Fibroblast of lung (primary cell): ENCODE data around the gene MACO1. TPM values are rescaled to one million over a fixed set of nuclear protein-coding genes. Genes with fewer than 3 reads are reported as not detected.
"Not testable (repeated sequence)": the region's sequence is repeated elsewhere in the genome, so short reads cannot be mapped to it uniquely, and the experiment has no call there.

Source experiments
- DNase-seq, 2 donors: peaks; one replicate each; pipeline versions ENCODE4 v3.0.0 to v3.0.0-alpha.2; 2010; ENCODE audit warnings: low read depth in 2 of 2
- H2AFZ ChIP-seq: 2 replicates; pipeline ENCODE4 v1.5.1; 2012; ENCODE audit warnings: low read length, control low read depth, inconsistent platforms
- H3K27ac ChIP-seq: 2 replicates; pipeline ENCODE4 v1.5.1; 2011; ENCODE audit warnings: low read length, control low read depth; ENCODE audit not compliant: insufficient read depth
- H3K27me3 ChIP-seq: 2 replicates; pipeline ENCODE4 v1.5.1; 2011; ENCODE audit warnings: mild to moderate bottlenecking, low read length; ENCODE audit not compliant: control insufficient read depth, insufficient read depth
- H3K36me3 ChIP-seq: 2 replicates; pipeline ENCODE4 v1.5.1; 2011; ENCODE audit warnings: low read length; ENCODE audit not compliant: control insufficient read depth, insufficient read depth
- H3K4me1 ChIP-seq: 2 replicates; pipeline ENCODE4 v1.5.1; 2011; ENCODE audit warnings: low read length; ENCODE audit not compliant: control insufficient read depth, insufficient read depth; ENCODE audit errors: extremely low read depth
- H3K4me2 ChIP-seq: 2 replicates; pipeline ENCODE4 v1.5.1; 2011; ENCODE audit warnings: low read length, control low read depth; ENCODE audit not compliant: insufficient read depth; ENCODE audit errors: extremely low read depth
- H3K4me3 ChIP-seq, 4 experiments: fragments of 200-600 bp in 1 of 4; sonication (generic) in 1 of 4; replicated peaks in 1 of 4; 2 replicates each; pipeline ENCODE4 v1.5.1; 2011 to 2016; ENCODE audit warnings: low read length in 4 of 4, low read depth in 3 of 4, mild to moderate bottlenecking in 3 of 4, control low read depth in 2 of 4, inconsistent platforms in 1 of 4, mixed read lengths in 1 of 4; ENCODE audit not compliant: insufficient read depth in 1 of 4; ENCODE audit errors: control extremely low read depth in 1 of 4
- H3K79me2 ChIP-seq: 2 replicates; pipeline ENCODE4 v1.5.1; 2012; ENCODE audit warnings: mild to moderate bottlenecking, low read length, inconsistent platforms; ENCODE audit not compliant: control insufficient read depth, insufficient read depth
- H3K9ac ChIP-seq: 2 replicates; pipeline ENCODE4 v1.5.1; 2011; ENCODE audit warnings: mild to moderate bottlenecking, low read length, control low read depth; ENCODE audit not compliant: insufficient read depth
- H3K9me3 ChIP-seq: 2 replicates; pipeline ENCODE4 v1.5.1; 2012; ENCODE audit warnings: low read depth, low read length; ENCODE audit not compliant: control insufficient read depth, insufficient read depth
- H4K20me1 ChIP-seq: 2 replicates; pipeline ENCODE4 v1.5.1; 2011; ENCODE audit warnings: low read length; ENCODE audit not compliant: control insufficient read depth, insufficient read depth; ENCODE audit errors: extremely low read depth
- polyA plus RNA-seq, 2 donors: library from polyadenylated mRNA; depleted of rRNA in 1 of 2; stranded (reverse) in 1 of 2; unstranded in 1 of 2; fragments of >200 nt; gene quantifications; 2 replicates each; pipeline ENCODE4 v1.2.1, GENCODE V29; 2011 to 2012; ENCODE audit warnings: missing spikeins in 1 of 2
- total RNA-seq: library from RNA; depleted of rRNA; stranded (reverse); fragments of >200 nt; gene quantifications from 2 replicates; pipeline ENCODE4 v1.2.1, GENCODE V29; 2014

MACO1 gene
- total and polyA plus RNA-seq, 2 donors (not counting 1 experiment from before 2014, with no cell fraction given): 14.2 to 17.5 TPM

- H4K20me1 ChIP-seq, H3K27me3 ChIP-seq, H3K4me1 ChIP-seq, H3K36me3 ChIP-seq, H3K4me2 ChIP-seq, H3K9ac ChIP-seq, H3K4me3 ChIP-seq, H3K79me2 ChIP-seq, H3K27ac ChIP-seq, DNase-seq, H3K9me3 ChIP-seq, H2AFZ ChIP-seq: not testable (repeated sequence)
Observed at GRCh38 chr1:25414578-25414977, 16.1 kb upstream of the MACO1 start.

DNA sequence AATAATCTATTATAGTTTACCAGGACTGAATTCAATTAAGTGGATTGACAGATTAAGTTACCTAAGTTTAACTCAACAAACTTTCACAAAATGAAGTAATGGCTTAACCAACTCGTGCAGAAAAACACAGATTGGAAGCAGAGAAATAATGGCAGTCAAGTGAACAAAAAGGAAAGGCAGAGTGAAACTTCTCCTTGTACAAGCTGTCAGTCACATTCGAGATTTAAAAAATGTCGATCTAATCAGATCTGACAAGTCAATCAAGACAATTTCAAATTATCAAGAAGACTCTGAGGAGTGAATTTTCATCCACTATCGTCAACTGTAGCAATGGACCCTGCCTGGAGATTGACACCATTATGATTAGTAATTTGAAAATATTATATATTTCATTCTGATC is 13.4 kb upstream of the MACO1 start:
- DNase-seq, H3K4me1 ChIP-seq: not testable (repeated sequence)

DNA sequence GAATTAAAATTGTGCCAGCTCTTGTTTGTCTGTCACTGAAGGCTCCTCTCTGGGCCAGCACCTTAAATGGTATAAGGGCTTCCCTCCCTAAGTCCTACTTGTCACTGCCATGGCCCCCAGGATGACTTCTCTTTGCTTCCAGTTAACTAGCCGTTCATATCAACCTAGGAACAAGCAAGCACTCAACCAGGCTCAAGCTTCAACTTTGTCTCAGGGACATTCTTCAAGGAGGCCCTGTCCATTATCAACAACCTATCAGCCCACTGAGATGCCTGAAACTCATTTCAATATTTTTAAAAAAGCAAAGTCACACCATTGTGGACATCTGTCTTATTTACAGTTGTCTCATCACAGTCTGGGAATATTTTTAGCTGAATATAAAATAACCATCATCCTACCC is 11.4 kb upstream of the MACO1 start:
- not testable (repeated sequence) for H2AFZ ChIP-seq, H3K27ac ChIP-seq, H3K4me1 ChIP-seq, H3K79me2 ChIP-seq, H3K9me3 ChIP-seq, H3K9ac ChIP-seq, H3K4me3 ChIP-seq, H3K36me3 ChIP-seq, DNase-seq, H3K4me2 ChIP-seq, H4K20me1 ChIP-seq, H3K27me3 ChIP-seq

More for the DNA sequence above, 13.4 kb upstream of the MACO1 start:
- not testable (repeated sequence) for H3K36me3 ChIP-seq, H3K4me3 ChIP-seq, H3K79me2 ChIP-seq, H3K27me3 ChIP-seq, H3K9ac ChIP-seq, H4K20me1 ChIP-seq, H3K27ac ChIP-seq, H3K9me3 ChIP-seq, H3K4me2 ChIP-seq, H2AFZ ChIP-seq

DNA sequence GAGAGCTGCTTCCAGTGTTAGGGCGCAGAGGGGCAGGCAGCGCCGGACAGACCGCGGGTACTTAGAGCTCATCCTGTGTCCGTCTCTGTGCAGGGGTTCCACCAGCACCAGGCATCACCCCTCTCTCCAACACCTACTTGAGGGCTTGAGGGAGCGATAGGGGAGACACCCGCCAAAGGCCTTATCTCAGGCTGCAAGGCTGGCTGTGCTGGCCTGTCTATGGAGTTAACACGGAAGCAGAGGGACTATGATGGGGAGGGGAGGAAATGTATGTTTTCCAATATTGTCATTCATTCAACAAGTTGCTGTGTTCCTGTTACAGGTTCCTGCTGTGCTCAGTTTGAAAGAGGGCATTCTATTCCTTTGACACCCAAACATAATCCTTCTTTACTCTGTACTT is 10.0 kb upstream of the MACO1 start, which contains the start of gene RHCE:
Gene RHCE (minus strand): TSS at position 111 of the 400 bp plus-strand sequence. CDS start 39 bp downstream, at position 72.
- H3K79me2 ChIP-seq, H3K4me1 ChIP-seq, H3K9ac ChIP-seq, H3K27me3 ChIP-seq, H3K4me2 ChIP-seq, H3K27ac ChIP-seq, H2AFZ ChIP-seq, H3K36me3 ChIP-seq, H4K20me1 ChIP-seq, DNase-seq, H3K4me3 ChIP-seq, H3K9me3 ChIP-seq: not testable (repeated sequence)

DNA sequence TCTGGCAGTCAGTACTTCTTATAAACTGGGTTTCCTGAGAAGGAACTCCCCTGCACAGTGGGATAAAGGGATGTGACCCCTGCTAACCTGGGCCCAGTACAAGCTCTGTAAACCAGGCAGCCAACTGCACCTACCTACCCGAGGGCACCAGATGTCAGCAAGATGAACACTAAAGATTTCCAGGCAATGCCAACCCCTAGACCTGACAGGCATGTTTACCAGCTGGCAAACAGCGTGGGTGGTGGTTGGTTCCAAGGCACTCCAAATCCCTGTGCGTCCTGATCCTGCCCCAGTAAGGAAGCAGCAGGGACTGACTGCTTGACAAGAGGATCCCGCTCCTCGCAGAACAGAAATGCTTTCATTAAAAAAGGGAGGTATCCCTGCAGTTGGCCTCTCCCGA is 7.5 kb upstream of the MACO1 start:
- H3K27me3 ChIP-seq, H3K4me2 ChIP-seq, H3K9me3 ChIP-seq, H3K36me3 ChIP-seq, DNase-seq, H3K27ac ChIP-seq, H3K9ac ChIP-seq, H4K20me1 ChIP-seq, H3K4me3 ChIP-seq, H3K4me1 ChIP-seq, H2AFZ ChIP-seq, H3K79me2 ChIP-seq: not testable (repeated sequence)
